Measurements from ENCODE around the gene RAP1A.

GRCh38 chr1:111705841-111706240 is 86.3 kb downstream of the RAP1A start:
- no peak for TF ChIP-seq CTCF (IDR thresholded peaks at IDR 0.05)
- no peak for TF ChIP-seq POLR2AphosphoS5 (IDR thresholded peaks at IDR 0.05)

Measured in transverse colon (tissue), 4 donors.